Measurements from ENCODE around the gene ASB18. TPM values are rescaled to one million over a fixed set of nuclear protein-coding genes. Genes with fewer than 3 reads are reported as not detected.

Gene ASB18
- total and polyA plus RNA-seq, 2 of the 8 experiments (the other 6 are each of a cell fraction or from before 2014, with no cell fraction given): not detected

DNA sequence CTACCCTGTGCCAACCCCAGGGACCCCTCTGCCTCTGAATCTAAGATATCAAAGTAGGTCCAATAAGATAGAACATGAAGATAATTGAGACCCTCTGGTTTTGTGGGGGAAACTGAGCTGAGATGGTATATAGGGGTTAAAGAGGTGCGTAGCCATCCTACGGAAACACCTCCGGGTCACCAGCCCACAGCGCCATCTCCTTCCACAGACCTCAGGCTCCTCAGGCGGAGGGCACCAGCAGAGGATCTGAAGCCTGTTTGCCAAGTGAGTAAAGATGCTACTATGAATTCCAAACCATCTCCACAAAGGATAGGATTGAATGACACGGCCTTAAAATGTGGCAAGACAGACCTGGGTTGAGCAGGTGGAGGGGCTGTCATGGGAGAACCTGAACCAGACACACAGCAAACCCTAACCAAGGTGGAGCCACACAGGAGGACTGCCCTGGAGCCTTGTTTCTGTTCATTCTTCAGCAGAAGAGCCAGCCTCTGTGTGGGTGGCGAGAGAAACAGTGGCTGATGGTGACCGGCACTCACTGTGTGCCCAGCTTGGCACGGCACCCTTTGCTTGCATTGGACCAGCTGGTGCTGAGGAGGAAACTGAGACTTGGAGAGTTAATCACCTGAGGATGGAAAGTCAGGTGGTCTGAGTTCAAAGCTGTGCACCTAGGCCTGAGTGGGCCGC lies 106.2 kb downstream of the ASB18 start (continued):
- TF ChIP-seq SP2 (IDR thresholded peaks at IDR 0.05; ENCODE audit: low read length) (no peak), RFX5 (IDR thresholded peaks at IDR 0.05; ENCODE audit: borderline replicate concordance, low read depth, low read length) (no peak), NANOG (IDR thresholded peaks at IDR 0.05; ENCODE audit: insufficient read depth, low read depth, low read length, poor library complexity, severe bottlenecking) (no peak), KDM4A (IDR thresholded peaks at IDR 0.05; ENCODE audit: low read depth, low read length, severe bottlenecking) (no peak)

Data from H1 (cell line).